NCI-H128 (cell line): ENCODE results near the gene DENND4A.
A peak's percentile ranks its signal among the peaks of the same experiment; 100 is the strongest.

Experiments used
- DNase-seq: peaks from one replicate; lab custom pipeline; 2025; ENCODE audit not compliant: unreplicated experiment; lab: John Stamatoyannopoulos, UW

The DENND4A gene

DNA sequence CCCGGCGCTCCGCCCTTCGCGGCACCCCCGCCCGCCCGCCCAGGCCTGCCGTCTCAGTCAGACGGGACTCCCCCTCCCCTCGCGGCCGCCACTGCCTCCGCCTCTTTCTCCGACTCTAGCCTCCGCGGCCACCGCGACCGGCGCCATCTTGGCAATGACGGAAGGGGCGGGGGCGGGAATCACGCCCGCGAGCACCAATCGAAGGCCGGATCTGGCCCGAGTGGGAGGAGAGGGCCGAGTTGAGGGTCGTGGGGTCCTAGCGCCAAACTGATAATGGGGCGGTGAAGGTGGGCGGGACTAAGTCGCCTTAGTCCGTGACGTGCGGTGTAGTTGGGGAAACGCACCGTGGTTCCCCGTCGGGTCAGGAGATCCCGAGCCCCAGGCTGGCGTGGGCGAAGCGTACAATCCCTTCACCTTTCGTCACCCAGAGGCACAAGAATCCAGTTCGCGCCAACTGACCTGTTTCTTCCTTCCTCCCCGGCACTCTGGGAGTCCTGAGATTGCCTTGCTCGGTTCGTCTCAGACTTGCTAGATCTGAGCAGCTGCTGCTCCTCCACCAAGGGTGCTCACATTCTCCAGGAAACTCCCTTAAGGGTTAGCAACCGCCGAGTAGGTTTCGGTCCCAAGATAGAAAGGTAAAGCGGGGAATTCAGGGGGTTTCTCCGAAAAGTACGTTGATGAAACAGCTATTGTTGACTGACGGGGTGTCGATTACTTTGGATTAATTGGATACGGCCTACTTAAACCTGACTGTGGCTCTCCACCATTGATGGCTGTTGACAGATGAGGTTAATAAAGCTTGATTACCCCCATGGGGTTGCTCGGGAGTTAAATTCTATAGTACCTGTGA, at the start of gene DENND4A:
Gene DENND4A (minus strand): TSS at position 156 of the 850 bp plus-strand sequence. CDS start 35,843 bp downstream, outside the sequence.
- peak; percentile 79 for DNase-seq

DNA sequence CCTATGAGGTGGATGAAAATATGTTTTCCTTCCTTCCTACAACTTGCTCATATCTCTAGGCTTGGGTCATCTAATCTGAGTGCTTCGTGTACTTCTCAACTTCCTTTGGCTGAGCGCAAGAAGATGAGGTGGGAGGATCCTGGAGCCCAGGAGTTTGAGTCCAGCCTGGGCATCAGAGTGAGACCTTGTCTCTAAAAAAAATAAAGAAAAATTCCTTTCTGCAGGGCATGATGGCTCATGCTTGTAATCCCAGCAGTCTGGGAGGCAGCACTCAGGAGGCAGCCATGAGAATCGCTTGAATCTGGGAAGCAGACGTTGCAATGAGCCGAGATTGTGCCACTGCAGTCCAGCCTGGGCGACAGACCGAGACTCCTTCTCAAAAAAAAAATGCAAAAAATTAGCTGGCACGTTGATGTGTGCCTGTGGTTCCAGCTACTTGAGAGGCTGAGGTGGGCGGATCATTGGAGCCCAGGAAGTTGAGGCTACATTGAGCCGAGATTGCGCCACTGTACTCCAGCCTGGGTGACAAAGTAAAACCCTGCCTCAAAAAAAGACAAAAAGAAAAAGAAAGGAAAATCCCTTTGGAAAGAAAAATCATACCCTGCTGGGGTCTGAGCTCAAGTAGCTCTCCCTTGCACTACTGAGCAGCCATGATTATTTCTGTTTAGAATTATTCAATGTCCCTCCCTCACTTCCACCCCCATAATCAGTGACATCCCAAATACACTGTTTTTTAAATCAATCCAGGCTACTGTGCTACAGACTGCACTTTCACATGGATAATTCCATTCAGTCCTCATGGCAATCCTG, 49.2 kb upstream of the DENND4A start:
- DNase-seq = no peak

DNA sequence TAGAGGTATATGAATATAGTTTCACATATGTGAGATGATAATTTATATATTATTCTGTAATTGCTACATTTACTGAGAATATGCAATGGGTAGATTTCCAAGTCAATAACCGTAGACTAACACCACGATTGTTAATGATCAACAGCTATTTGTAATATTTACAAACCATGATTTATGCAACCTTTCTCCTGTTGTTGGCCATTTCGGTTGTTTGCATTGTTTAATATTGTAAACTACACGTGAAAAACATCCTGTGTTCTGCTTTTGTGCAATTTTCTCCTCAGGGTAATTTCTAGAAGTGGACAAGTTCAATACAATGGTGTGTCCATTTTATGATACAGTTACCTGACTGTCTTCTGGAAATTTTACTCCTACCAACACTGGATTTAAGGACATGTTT, 47.9 kb upstream of the DENND4A start:
- no peak for DNase-seq

DNA sequence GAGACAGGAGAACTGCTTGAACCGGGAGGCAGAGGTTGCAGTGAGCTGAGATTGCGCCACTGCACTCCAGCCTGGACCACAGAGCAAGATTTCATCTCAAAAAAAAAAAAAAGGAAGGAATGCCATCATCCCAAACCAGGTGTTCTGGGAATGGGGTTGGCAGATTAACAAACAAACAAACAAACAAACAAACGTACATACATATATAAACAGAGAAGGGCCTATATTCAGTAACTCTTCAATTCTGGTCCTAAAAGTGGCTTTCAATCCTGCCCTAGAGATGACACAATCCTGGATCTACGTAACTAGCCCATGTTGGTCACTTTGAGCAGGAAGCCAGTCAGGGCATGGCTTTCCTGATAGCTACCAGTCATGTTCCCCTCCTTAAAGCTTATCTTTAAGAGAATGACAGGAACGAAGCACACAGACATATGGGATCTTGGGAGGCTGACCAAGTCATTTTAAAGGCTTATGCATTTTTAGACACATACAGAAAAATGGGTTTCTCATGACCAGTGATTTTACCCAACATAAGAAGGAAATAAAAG, 47.3 kb upstream of the DENND4A start:
- DNase-seq = no peak

DNA sequence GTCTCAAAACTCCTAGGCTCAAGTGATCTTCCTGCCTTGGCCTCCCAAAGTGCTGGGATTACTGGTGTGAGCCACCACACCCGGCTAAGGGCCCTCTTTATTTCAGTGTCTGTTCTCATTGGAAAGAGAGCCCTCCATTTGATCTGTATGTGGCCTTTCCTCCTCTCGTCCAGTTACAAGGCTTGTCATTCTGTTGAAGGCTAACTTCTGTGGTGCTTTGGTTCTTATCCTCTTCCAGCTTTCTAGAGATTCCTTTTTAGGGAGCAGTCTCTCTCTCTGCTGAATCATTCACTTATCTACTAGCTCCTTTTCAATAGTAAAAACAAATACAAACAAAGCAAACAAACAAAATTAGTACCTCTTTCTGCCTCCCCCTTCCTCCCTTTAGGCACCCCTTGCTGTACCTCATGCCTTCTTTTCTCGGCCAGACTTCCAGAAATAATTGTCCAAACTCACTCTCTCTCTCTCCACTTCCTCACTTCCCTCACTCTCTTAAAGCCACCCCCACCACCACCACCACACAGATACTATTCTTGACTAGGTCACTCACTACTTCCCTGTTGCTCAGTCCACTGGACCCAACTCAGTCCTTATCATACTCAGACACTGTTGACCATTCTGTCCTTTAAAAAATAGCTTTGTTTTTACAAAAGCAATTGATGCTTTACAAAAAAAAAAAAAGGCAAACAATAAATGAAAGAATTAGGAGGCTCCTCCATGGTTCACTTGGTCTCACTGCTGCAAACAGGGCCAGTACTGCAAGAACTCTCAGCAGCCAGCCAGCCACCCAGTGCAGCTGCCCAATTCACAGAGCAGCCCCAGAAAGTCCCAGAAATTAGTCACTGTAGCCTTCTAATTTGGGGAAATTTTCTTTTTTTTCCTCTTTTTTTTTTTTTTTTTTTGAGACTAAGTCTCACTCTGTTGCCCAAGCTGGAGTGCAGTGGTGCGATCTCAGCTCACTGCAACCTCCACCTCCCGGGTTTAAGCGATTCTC, 45.5 kb upstream of the DENND4A start:
- DNase-seq = no peak

DNA sequence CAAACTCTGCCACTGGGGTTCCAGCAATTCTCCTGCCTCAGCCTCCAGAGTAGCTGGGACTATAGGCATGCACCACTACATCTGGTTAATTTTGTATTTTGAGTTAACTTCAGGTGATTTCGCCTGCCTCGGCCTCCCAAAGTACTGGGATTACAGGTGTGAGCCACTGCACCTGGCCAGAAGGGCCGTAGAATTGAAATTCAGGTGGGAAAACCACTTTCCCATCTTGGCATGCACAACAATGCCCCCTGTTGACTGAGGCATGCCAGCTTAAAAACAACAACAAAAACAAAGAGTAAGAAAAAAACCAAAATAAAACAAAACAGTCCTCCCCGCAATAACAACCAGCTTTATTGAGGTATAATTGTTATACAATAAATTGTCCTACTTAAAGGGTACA, 44.6 kb upstream of the DENND4A start:
- no peak for DNase-seq

DNA sequence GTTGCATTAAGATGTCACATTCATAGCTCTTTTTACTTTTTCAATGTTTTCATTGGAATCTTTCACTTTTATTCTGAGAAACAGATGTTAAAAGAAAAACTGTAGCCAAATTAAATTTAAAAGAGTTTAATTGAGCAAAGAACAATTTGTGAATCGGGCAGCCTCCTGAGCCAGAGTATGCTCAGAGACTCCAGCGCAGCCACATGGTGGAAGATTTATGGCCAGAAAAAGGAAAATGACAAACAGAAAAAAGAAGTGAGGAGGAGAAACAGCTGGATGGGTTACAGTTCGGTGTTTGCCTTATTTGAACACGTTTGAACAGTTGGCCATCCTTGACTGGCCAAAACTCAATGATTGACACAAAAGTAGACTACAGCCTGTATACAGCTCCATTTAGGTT, 43.4 kb upstream of the DENND4A start:
- no peak for DNase-seq

DNA sequence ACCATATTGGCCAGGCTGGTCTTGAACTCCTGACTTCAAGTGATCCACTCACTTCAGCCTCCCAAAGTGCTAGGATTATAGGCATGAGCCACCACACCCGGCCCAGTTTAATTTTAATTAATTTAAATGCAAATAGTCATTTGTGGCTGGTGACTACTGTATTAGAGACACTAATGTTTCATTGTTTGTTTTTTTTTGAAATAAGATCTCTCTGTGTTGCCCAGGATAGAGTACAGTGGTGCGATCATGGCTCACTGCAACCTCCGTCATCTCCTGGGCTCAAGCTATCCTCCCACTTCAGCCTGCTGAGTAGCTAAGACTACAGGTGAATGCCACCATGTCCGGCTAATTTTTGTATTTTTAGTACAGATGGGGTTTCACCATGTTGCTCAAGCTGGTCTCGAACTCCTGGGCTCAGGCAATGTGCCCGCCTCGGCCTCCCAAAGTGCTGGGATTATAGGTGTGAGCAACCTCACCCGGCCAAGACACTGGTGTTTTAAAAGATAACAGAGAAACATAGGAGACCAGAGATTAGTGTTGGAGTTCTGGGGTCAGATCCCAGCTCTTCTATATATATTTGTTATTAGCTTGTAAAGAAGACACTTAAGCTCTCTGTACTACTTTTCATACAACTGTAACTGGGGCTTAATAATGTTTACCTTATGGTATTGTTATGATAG, 42.6 kb upstream of the DENND4A start:
- DNase-seq = no peak

DNA sequence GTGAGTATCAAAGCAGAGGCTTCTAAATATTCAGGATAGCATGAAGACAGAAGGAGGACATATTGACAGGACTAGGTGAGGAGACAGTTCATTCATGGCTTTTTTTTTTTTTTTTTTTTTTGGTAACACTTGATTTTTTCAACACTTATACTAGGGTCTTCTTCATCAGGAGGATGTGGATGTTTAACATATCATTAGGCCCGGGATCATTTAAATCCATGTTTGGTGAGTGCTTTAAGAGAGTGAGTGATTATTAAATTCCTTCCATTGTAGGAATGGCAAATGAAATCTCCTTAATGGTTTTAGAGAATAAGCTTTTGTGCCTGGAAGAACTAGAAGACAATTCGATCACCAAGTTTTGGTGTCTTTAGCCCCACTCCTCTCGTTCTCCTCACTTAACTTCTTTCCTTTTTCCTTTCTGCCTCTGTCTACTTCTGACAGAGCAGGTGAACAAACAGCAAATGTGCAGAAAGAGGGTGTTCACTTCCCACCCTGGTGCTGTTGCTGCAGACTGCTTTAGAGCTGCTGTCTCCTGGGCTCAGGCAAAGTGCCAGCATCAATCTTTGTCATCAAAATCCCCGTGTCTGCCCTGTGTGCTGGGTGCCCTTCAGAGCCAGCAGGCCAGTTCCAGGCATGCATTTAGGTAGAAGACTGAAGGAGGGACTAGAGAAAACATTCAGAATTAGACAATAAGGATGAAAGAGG, 41.6 kb upstream of the DENND4A start:
- DNase-seq = no peak

DNA sequence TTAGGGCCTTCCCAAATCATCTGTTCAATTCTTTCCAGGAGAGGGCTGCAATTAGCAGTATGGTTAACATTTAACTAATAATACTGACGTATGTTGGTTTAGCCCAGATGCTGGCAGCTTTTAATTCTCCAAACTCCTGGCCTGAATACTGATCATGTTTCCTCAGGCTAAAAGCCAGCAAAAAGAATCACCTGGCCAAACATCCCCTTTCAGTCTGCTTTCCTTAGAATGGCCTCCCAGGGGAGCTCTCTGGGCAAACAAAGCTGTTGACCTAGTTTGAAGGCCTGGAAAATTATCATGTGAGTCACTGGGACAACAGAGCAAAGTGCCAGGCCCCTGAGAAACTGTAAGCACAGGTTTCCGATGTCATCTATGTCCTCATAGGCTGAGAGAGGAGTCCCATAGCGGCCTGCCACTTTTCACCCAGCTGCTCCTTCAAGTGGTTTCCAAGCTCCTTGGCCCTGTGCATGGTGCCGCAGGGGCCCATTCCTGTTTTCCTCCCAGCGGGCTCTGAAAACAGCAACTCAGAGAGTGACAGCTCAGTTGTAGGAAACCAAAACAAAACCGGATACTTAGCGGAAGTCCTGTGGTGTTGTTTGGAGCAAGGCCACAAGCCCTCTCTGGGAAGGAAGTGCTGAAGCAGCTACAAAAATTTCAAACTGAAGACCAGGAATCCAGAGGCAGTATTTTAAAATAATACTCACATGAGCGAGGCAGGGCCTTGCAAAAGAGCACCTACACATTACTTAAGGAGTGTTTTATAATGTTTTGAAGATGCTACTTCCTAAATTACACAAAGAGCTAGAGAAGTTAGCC, 40.7 kb upstream of the DENND4A start:
- peak; percentile 89 for DNase-seq

DNA sequence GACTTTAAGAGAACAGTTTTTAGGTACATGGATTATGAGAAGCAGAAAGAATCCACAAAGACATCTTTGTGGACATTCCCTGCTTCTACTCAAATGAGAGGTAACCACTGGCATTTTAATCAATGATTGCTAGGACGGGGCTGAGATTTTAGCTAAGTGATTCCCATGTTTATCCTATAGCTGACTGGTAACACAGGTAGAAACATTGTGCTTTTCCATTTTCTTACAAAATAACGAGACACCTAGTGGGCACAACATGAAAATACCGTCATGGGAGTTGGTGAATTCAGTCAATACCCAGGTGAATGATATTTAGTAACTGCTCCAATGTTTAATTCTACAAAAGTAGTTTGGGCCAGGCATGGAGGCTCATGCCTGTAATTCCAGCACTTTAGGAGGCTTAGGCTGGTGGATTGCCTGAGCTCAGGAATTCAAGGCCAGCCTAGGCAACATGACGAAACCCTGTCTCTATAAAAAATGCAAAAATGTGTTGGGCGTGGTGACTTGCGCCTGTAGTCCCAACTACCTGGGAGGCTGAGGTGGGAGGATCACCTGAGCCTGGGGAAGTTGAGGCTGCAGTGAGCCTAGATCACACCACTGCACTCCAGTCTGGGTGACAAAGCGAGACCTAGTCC, 37.2 kb upstream of the DENND4A start:
- no peak for DNase-seq

DNA sequence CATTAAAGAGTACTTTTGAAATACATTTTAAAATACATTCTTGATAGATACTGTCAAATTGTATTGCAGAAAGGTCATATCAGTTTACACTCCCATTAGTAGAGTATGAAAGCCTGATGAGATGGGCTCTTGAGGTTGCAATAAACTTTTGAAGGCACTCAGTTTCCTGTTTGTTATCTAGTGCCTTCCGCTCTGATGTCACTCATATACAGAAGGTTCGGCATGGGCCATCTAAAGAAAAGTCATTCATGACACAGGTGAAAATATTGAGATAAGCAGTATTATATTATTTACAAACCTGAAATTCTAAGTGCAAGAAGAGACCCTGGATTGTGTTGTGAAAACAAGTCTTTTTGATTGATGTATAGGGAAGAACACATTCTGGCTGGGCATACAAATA, 36.5 kb upstream of the DENND4A start:
- DNase-seq = no peak

DNA sequence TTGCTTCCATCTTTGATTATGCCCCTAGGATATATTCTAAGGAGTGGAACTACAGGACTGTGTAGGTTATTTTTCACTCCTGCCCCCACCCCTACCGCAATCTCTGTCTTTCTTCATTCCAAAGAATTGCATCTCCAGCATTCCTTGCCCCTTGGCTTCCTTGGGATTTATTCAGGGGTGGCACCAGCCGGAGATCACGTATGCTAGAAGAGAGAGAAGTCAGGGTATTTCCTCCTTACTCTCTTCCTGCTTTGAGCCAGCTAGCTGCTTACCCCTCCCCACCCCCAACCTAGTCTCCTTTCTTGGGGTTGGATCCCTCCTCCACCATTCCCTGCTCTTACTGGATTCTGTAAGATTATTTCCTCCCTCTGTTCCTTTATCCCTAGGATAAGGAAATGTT, 35.0 kb upstream of the DENND4A start:
- no peak for DNase-seq

DNA sequence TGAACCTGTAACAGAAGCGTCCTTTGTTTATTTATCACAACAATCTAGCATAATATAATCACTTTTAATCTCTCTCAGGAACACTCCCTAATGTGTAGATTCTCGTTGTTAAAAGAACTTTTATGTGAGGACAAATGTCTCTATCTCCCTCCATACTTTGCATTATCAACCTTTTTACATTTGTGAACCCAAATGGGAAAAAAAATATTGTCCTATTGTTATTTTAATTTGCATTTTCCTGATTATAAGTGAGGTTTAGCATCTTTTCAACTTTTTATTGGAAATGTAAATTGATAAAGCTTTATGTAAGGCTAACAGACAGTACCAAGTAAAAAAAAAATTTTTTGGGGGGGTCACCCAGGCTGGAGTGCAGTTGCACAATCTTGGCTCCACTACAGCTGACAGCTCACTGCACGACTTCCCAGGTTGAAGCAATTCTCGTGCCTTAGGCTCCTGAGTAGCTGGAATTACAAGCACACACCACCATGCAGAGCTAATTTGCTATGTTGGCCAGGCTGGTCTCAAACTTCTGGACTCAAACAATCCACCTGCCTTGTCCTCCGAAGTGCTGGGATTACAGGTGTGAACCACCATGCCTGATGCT, 33.0 kb upstream of the DENND4A start:
- no peak for DNase-seq

DNA sequence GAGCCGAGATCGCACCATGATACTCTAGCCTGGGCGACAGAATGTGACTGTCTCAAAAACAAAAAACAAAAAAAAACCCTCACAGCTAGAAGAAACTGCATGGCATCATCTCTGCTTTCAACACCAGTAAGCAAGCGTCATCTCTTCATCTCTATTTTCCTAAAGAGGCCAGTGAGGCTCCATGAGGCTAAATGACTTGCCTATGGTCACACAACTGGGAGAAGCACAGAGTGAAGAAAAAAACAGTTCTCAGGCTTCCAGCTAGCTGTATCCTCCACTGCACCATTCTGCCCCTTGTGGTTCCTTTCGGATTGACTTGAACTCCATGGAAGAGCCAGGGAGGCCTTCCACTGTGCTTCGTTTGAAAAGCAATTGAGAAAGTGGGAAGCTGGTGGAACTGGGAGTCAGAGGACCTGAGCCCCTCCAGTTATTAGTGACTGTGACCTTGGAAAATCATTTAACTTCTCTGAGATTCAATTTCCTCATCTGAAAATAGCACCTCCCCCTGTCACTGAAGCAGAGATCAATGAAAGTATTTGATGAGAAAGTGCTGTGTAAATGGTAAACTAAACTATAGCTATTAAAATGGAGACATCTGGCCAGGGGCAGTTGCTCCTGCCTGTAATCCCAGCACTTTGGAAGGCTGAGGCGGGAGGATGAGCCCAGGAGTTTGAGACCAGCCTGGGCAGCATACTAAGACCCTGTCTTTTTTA, 32.1 kb upstream of the DENND4A start:
- DNase-seq = no peak

DNA sequence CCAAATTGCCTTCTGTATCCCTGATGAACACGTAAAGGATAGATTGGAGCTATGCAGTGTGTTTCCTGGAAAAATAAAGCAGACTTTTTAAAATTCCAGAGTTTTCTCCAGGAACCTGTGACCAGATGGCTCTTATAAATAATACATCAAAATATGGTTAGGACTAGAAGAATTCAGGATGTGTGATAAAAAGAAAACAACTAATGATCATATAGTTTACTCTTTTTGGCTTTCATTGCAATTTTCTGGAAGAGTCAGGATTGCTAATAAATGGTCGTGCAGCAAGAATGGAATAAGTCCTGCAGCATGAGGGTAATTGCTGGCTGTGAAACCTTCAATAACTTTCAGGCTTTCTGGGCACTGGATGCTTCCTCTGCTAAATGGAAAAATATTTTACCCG, 30.2 kb upstream of the DENND4A start:
- DNase-seq = no peak

DNA sequence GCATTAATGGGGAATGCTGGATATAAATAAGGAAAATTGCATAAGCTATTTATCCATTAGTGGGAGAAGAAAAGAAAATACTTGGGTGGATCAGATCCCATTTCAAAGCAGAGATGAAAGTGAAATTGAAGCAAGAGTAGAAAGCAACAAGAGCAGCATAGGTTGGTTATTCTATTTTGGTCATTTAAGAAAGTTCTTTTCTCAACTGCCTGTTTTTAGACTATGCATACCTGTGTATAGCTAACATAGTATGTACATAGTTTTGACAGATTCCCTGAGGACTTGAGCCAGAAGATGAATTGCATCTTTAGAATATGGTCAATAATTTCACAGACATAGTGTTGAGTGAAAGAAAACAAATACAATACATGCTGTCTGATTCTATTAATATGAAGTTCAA, 29.0 kb upstream of the DENND4A start:
- DNase-seq = no peak
